HepG2 (cell line): ENCODE data around the gene GGA3.
A peak's percentile ranks its signal among the peaks of the same experiment; 100 is the strongest.

ENCODE experiments used
- EHMT2 ChIP-seq: fragments of 200-600 bp; sonication (generic); IDR thresholded peaks from 2 replicates; pipeline ENCODE4 v1.7.0; 2017; ENCODE audit warnings: antibody characterized with exemption, low read depth, low read length, borderline replicate concordance
- MEF2D ChIP-seq: sonication (generic); formaldehyde crosslinking; IDR thresholded peaks from 2 replicates; pipeline ENCODE4 v1.5.1; 2020; ENCODE audit warnings: mild to moderate bottlenecking, missing genetic modification reagents
- NAIF1 ChIP-seq: sonication (generic); formaldehyde crosslinking; IDR thresholded peaks from 2 replicates; pipeline ENCODE4 v1.5.0; 2020; ENCODE audit warnings: mild to moderate bottlenecking, missing genetic modification reagents, borderline replicate concordance
- NCOA2 ChIP-seq: sonication (generic); formaldehyde crosslinking; IDR thresholded peaks from 2 replicates; pipeline ENCODE4 v1.8.0; 2022; ENCODE audit warnings: inconsistent platforms
- SP1 ChIP-seq, 2 experiments: fragments of 450-650 bp in 1 of 2; sonication (generic) in 1 of 2; formaldehyde crosslinking in 1 of 2; IDR thresholded peaks; 2 replicates each; pipeline versions ENCODE4 v1.4.0 to v1.6.1; 2016 to 2020; ENCODE audit warnings: missing genetic modification reagents in 1 of 2
- U2AF2 ChIP-seq: fragments of 200-400 bp; formaldehyde crosslinking; IDR thresholded peaks from 2 replicates; pipeline ENCODE4 v1.6.1; 2017; ENCODE audit warnings: low read depth, mild to moderate bottlenecking, low read length
- ZNF512 ChIP-seq: sonication (generic); formaldehyde crosslinking; IDR thresholded peaks from 2 replicates; pipeline ENCODE4 v1.4.0; 2020; ENCODE audit warnings: mild to moderate bottlenecking, missing genetic modification reagents
- TF ChIP-seq, protein P1 (sequence below): sonication (generic); formaldehyde crosslinking; IDR thresholded peaks from 2 replicates; pipeline ENCODE4 v1.8.1; 2023; ENCODE audit warnings: mild to moderate bottlenecking, missing genetic modification reagents, borderline replicate concordance

DNA sequence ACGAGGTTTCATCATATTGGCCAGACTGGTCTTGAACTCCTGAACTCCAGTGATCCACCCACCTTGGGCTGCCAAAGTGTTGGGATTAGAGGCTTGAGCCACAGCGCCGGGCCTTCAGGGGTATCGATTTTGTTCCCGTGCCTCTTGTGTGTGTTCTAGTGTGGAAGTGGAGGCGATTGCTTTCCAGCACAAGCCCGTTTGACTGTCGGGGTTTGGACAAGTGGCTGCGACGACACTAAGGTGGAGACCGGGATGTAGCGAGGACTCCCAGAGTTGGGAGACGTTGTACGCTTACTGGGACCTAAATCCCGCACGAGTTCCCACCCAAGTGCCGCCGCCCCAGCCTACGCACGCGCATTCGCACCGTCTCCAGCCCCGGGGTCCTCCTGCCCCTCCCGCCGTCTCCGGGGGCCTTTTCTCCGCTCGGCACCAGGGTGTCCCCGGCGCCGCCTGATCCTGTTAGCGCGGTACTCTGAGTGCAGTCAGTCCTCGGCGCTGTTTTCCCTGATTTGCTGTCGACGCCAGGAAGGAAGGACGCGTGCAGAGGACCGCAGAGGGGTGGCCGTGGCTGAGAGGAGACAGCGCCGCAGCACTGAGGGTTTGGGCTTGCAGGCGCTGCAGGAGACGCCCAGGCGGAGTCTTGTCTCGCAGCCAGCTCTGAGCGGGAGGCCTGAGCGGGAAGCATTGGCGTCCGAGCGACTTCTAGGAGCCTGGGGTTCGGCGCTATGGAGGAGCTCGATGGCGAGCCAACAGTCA is 56.2 kb downstream of the GGA3 start, which contains the start of gene NUP85:
- TF ChIP-seq EHMT2: no peak; the same call in 1 of the 2 replicates
- TF ChIP-seq U2AF2: no peak
- peak; percentile 64; the same call in 1 of the 2 replicates for TF ChIP-seq NAIF1 (CRISPR knock-in tag)
- no peak; the same call in 1 of the 2 replicates for TF ChIP-seq NCOA2
- TF ChIP-seq SP1 (IDR thresholded peaks at IDR 0.05): no peak
- TF ChIP-seq SP1 (CRISPR knock-in tag; IDR thresholded peaks at IDR 0.05): peak; percentile 18; the same call in 1 of the 2 replicates
- no peak for TF ChIP-seq ZNF512
- TF ChIP-seq, protein P1, sequence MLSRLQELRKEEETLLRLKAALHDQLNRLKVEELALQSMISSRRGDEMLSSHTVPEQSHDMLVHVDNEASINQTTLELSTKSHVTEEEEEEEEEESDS (CRISPR knock-in tag): peak; percentile 91; the same call in 1 of the 2 replicates
- peak; percentile 87 for TF ChIP-seq MEF2D (CRISPR knock-in tag)
